ENCODE measurements around the gene CKAP2L.

The CKAP2L gene

DNA sequence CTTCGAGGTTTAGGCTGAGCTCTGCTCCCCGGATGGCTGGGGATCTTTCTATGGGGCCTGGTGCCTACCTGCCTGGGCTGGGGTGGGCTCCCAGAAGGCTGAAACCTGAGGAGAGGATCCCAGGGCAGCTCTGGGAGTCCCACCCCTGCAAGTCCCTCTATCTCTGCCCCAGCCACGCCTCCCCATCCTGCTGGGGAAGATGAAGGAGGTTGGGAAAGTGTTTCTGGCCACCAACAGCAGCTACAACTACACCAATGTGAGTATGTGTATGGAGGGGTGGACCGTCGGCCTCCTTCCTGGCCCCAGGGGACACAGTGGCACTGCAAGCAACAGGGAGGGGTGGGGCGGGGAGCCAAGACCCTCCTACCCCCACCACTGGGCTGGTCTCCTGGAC, 40.9 kb downstream of the CKAP2L start:
- TF ChIP-seq, protein P1, sequence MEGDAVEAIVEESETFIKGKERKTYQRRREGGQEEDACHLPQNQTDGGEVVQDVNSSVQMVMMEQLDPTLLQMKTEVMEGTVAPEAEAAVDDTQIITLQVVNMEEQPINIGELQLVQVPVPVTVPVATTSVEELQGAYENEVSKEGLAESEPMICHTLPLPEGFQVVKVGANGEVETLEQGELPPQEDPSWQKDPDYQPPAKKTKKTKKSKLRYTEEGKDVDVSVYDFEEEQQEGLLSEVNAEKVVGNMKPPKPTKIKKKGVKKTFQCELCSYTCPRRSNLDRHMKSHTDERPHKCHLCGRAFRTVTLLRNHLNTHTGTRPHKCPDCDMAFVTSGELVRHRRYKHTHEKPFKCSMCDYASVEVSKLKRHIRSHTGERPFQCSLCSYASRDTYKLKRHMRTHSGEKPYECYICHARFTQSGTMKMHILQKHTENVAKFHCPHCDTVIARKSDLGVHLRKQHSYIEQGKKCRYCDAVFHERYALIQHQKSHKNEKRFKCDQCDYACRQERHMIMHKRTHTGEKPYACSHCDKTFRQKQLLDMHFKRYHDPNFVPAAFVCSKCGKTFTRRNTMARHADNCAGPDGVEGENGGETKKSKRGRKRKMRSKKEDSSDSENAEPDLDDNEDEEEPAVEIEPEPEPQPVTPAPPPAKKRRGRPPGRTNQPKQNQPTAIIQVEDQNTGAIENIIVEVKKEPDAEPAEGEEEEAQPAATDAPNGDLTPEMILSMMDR (IDR thresholded peaks at IDR 0.05), result no peak

DNA sequence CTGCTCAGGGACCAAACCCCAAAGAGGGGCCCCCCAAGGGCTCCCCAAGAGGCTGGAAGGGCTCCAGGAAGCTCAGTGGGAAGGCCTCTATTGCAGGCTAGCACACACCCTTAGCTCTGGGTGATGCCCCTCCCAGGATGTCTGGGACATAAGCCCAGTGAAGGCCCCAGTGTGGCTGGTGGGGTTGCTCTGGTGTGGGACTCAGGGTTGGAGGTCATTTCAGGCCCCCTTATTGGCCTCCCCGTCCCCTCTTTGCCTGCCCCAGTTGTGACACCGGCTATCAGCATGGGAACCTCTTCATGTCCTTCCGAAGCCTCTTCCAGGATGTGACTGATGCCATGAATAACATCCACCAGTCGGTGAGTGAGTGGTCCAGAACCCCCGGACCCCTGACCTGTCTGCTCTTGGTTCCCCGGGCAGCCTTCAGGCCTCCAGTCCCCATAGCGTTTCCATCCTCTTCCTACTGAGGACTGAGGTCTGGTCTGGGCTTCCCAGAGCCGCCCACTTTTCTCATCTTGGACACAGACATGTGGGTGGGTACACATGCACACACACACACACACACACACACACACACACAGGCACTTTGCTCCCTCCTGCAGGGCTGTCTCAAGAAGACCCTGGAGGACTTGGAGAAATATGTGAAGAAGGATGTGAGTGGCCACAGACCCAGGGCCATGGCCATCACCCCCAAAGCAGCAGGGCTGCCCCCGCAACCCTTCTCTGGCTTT, 41.4 kb downstream of the CKAP2L start:
- TF ChIP-seq, protein P1 (IDR thresholded peaks at IDR 0.05), result no peak

DNA sequence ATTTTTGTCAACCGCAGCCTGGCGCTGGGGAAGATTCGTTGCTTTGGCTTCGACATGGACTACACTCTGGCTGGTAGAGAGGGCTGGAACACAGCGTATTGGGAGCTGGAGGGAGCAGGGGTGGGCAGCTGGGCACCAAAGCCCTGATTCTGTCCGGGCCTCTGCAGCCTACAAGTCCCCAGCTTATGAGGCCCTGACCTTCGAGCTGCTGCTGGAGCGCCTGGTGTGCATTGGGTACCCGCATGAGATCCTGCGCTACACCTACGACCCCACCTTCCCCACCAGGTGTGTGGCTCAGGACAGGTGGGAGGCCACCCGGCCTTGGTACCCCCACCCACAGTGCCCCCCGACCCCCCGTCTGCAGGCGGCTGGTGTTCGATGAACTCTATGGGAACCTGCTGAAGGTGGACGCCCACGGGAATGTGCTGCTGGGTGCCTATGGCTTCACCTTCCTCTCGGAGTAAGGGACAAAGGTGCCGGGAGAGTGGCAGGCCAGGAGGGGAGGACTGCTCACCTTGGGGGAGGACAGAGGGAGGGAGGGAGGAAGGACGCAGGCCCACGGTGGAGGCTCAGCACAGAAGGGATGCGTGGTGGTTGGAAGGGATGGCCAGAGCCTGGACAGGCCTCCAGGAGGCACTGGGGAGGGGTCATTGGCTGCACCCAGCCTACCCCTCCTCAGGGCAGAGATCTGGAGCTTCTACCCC, 42.4 kb downstream of the CKAP2L start:
- TF ChIP-seq, protein P1 (IDR thresholded peaks at IDR 0.05), result no peak

- TF ChIP-seq, protein P1 (IDR thresholded peaks at IDR 0.05), result no peak
Observed at GRCh38 chr2:112720785-112721184, 43.6 kb downstream of the CKAP2L start, which contains the start of gene NT5DC4. Gene NT5DC4, plus strand, starts transcription at chr2:112721020. Its CDS starts 60 bp downstream, at chr2:112721080.

DNA sequence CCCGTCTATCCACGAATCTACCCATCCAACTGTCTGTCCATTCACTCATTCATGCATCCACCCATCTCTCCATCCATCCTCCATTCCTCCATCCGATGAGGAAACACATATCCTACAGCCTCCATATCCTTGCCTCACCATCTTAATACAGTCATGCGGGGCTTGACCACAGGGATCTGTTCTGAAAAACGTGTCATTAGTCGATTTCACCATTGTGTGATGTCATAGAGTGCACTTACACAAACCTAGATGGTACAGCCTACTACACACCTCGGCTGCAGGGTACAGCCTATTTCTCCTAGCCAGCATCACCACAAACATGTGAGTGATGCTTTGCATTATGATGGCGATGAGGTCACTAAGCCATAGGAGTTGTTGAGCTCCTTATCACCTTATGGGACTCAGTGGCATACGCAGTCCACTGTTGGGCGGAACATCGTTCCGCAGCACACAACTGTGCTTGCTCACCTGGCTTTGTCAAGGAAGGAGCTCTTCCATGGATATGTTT, 45.5 kb downstream of the CKAP2L start:
- TF ChIP-seq, protein P1 (IDR thresholded peaks at IDR 0.05), result no peak

DNA sequence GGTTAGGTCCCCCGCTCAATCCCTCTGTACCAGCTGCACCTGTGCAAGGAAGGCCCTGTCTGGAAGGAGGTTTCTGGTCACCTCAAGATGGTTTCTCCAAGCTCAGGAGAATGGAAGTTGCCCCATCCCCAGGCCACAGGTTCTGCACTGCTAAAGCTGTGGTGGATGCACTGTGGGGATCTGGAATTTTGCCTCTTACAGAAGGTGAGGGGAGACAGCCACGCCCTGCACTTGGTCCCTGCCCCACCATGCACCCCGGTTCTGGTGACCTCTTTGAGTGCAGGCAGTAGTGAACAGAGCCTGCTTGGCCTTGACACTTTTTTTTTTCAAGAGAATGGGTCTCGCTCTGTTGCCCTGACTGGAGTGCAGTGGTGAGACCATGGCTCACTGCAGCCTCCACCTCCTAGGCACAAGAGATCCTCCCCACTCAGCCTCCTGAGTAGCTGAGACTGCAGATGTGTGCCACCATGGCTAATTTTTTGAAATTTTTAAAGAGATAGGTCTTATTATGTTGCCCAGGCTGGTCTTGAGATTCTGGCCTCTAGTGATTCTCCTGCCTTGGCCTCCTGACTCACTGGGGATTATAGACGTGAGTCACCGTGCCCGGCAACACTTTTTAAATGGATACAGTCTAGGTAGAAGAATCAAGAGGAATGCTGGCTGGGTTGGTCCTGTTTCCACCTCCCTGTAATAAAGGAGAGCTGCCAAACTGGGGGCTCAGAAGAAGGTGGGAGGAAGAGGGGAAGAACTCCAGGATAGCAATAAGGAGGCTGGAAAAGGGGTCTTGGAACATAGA, 49.4 kb downstream of the CKAP2L start:
- TF ChIP-seq, protein P1 (IDR thresholded peaks at IDR 0.05), result no peak

DNA sequence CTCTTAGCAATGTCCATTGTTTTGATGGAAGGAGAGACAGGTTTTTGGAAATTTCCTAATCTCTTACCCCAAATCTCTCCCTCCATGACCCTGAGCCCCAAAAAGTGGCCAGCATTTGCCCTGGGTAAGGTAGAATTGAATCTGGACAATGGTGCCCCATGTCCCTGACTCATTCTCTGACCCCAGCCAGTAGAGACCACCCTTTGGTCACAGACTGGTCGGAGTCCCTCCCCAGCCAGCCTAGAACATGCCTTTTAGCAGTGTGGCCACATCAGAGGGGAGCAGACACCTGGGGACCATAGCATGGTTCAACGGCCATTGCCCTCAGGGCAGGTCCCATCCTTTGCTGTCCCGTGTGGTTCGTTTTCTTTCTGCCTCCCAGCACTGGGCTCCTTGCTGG, 50.1 kb downstream of the CKAP2L start:
- TF ChIP-seq, protein P1 (IDR thresholded peaks at IDR 0.05), result no peak

Data from LNCAP (cell line).